Left lung (tissue), 10 donors: ENCODE measurements around the gene UNC5A. TPM values are rescaled to one million over a fixed set of nuclear protein-coding genes. Genes with fewer than 3 reads are reported as not detected.

Experiments
- ATAC-seq: fragments of 200-7000 bp; cut with Tn5 transposase; one replicate; pipeline ENCODE4 v1.9.1; 2020; ENCODE audit warnings: moderate library complexity
- DNase-seq, 4 donors: peaks; one replicate each; pipeline ENCODE4 v3.0.0-alpha.2; 2013 to 2020
- H3K27ac ChIP-seq, 2 donors: fragments of 200-600 bp; sonication (generic) in 1 of 2; one replicate each; pipeline versions ENCODE4 v1.5.0 to v1.8.0; 2020 to 2021
- H3K27me3 ChIP-seq, 2 donors: fragments of 200-600 bp; sonication (generic) in 1 of 2; one replicate each; pipeline versions ENCODE4 v1.5.0 to v1.8.0; 2020 to 2021
- H3K36me3 ChIP-seq, 2 donors: fragments of 200-600 bp; sonication (generic) in 1 of 2; one replicate each; pipeline versions ENCODE4 v1.5.0 to v1.8.0; 2020 to 2021
- H3K4me1 ChIP-seq, 2 donors: fragments of 200-600 bp; one replicate each; pipeline ENCODE4 v1.8.0; 2021
- H3K4me3 ChIP-seq, 2 donors: fragments of 200-600 bp; sonication (generic) in 1 of 2; one replicate each; pipeline versions ENCODE4 v1.5.0 to v1.8.0; 2020 to 2021; ENCODE audit warnings: mild to moderate bottlenecking in 1 of 2
- H3K9me3 ChIP-seq, 2 donors: fragments of 200-600 bp; sonication (generic) in 1 of 2; one replicate each; pipeline versions ENCODE4 v1.5.0 to v1.8.0; 2020 to 2021
- intact Hi-C, 2 donors: fragments of 100-400 bp; cut with DNase I; formaldehyde crosslinking; loops; one replicate each; pipeline versions ENCODE4 v1.11.2 to v1.14.2; 2022
- polyA plus RNA-seq, 6 donors: library from polyadenylated mRNA; unstranded; fragments of 120-200 nt; gene quantifications; one replicate each; pipeline ENCODE4 v1.2.1, GENCODE V29; 2013; ENCODE audit not compliant: insufficient read length in 6 of 6
- total RNA-seq, 2 donors: library from RNA; stranded (reverse); fragmentation: NEBNext Ultra II Directional; extraction: Animal tissue kit (Norgen Biotek cat#: 25700); gene quantifications; one replicate each; pipeline ENCODE4 v1.2.1, GENCODE V29; 2021
- TF ChIP-seq, protein P1 (sequence below), 2 donors: fragments of 200-600 bp; sonication (generic) in 1 of 2; IDR thresholded peaks; one replicate each; pipeline versions ENCODE4 v1.5.0 to v1.8.0; 2021; ENCODE audit warnings: antibody characterized with exemption in 2 of 2
- donor health status: DM: no; HTN: yes; CAD: no.
- donor health status: DM: no; HTN: no; CAD: no.

Gene UNC5A
- total and polyA plus RNA-seq, 8 donors: 0.24 to 1.6 (median 1.0) TPM; not detected in 1

DNA sequence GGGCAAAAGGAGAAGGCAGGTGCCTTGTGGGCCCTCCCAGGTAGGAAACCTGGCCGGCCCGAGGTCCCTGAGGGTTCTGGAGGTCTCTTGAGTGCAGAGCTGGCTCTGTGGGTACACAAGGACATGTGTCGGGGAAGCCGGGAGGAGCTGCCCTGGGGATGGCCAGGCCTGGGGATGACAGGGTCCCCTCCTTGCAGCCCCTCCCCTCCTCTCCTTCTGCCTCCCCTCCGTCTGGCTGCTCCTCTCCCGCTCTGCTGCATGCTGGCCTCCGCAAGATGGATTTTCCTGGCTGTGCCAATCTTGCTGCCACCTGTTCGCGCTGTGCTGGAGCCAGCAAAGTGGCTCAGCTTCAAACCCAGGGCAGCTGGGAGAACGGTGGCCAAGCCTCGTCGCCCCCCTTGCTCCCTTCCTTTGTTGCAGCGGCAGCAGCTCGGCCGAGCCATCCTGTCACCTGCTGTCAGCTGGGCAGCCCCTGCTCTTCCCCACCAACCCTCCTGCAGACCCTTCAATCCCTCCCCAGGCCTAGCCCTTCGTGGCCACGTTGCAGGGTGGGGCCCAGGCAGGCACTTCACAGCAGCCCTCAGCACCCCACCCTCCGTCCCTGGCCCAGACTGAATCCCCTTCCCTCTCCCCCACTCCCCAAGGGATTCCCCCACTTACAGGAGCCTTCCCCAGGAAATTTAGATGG lies 17.6 kb upstream of the UNC5A start:
- TF ChIP-seq, protein P1, sequence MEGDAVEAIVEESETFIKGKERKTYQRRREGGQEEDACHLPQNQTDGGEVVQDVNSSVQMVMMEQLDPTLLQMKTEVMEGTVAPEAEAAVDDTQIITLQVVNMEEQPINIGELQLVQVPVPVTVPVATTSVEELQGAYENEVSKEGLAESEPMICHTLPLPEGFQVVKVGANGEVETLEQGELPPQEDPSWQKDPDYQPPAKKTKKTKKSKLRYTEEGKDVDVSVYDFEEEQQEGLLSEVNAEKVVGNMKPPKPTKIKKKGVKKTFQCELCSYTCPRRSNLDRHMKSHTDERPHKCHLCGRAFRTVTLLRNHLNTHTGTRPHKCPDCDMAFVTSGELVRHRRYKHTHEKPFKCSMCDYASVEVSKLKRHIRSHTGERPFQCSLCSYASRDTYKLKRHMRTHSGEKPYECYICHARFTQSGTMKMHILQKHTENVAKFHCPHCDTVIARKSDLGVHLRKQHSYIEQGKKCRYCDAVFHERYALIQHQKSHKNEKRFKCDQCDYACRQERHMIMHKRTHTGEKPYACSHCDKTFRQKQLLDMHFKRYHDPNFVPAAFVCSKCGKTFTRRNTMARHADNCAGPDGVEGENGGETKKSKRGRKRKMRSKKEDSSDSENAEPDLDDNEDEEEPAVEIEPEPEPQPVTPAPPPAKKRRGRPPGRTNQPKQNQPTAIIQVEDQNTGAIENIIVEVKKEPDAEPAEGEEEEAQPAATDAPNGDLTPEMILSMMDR (IDR thresholded peaks at IDR 0.05): no peak
- Histone ChIP-seq H3K9me3 (no peaks in the 10 kb centered on the region), H3K27ac (no peak overlapping the region), H3K27me3 (peaks cover 15 to 100% of the 10 kb centered on the region in 2 donors), H3K4me3 (no peak overlapping the region), H3K36me3 (no peaks in the 10 kb centered on the region), H3K4me1 (no peaks in the 10 kb centered on the region)
- intact Hi-C loops: no loop called here
- DNase-seq (no peak), ATAC-seq (no peak)

DNA sequence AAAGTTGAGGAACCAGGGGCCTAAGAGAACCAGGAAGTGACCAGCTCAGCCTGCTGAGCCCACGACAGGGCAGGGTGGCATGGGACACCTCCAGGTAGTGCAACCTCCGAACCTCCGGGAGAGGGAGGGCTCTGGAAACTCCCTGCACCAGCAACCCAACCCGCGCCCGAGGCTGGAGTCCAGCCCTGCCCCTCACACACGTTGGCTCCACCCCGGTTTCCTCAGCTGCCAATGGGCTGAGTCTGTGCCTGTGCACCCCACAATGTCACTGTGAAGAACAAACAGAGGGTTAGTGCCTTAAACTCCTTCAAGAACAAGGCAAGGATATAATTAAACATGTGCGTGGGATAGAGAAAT lies 17.0 kb upstream of the UNC5A start:
- TF ChIP-seq, protein P1 (IDR thresholded peaks at IDR 0.05): no peak
- ATAC-seq: no peak
- peaks cover 15 to 100% of the 10 kb centered on the region in 2 donors for H3K27me3 ChIP-seq

DNA sequence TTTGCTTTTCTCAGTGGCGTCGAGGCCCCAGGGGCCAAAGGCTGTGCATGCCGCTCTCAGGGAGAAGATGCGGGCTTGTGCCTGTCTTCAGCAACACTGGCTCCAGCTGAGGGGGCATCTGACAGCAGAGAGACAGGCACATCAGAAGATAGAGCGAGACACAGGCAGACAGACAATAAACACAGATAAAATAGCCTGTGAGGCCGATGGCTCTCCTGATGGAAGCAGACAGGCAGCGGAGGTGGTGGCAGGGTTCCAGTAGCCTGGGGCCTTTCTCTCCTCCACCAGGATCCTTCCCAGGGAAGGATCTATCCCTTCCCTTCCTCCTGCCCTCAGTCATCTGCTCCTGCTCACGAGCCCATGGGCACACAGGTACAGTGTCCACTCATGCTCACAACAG lies 16.6 kb upstream of the UNC5A start:
- DNase-seq: no peak
- intact Hi-C loops: no loop called here
- peaks cover 15 to 100% of the 10 kb centered on the region in 2 donors for H3K27me3 ChIP-seq
- no peaks in the 10 kb centered on the region for H3K36me3 ChIP-seq
- H3K4me3 ChIP-seq: no peak overlapping the region
- ATAC-seq: no peak
- TF ChIP-seq, protein P1 (IDR thresholded peaks at IDR 0.05): no peak
- H3K4me1 ChIP-seq: no peaks in the 10 kb centered on the region
- H3K27ac ChIP-seq: no peak overlapping the region
- H3K9me3 ChIP-seq: no peaks in the 10 kb centered on the region

More for the DNA sequence above, 17.0 kb upstream of the UNC5A start:
- no peaks in the 10 kb centered on the region for H3K4me1 ChIP-seq
- no peak for DNase-seq
- H3K27ac ChIP-seq: no peak overlapping the region
- intact Hi-C loops: no loop called here
- no peak overlapping the region for H3K4me3 ChIP-seq
- H3K36me3 ChIP-seq: no peaks in the 10 kb centered on the region
- H3K9me3 ChIP-seq: no peaks in the 10 kb centered on the region

DNA sequence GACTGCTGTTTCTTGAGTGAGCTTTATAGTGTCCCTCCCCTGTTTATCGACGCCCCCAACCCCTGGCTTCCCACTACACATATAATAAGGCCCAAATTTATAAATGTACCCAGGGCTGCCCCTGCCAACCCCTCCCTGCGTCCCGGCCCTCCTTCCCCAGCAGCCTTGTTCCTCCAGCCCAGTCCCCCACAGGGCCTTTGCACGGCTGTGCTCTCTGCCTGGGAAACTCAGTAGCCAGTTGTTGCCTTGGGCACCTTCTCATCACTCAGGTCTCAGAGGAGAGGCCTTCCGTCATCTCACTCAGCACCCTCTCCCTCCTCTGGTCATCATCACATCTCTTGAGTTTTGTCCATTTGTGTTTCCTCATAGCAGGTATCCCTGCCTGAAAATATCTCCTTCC lies 15.8 kb upstream of the UNC5A start:
- H3K27me3 ChIP-seq: peaks cover 15 to 97% of the 10 kb centered on the region in 2 donors
- no peaks in the 10 kb centered on the region for H3K9me3 ChIP-seq
- no peaks in the 10 kb centered on the region for H3K4me1 ChIP-seq
- DNase-seq: no peak
- no peak overlapping the region for H3K4me3 ChIP-seq
- no peak overlapping the region for H3K27ac ChIP-seq
- TF ChIP-seq, protein P1 (IDR thresholded peaks at IDR 0.05): no peak
- ATAC-seq: no peak
- H3K36me3 ChIP-seq: no peaks in the 10 kb centered on the region
- intact Hi-C loops: no loop called here

DNA sequence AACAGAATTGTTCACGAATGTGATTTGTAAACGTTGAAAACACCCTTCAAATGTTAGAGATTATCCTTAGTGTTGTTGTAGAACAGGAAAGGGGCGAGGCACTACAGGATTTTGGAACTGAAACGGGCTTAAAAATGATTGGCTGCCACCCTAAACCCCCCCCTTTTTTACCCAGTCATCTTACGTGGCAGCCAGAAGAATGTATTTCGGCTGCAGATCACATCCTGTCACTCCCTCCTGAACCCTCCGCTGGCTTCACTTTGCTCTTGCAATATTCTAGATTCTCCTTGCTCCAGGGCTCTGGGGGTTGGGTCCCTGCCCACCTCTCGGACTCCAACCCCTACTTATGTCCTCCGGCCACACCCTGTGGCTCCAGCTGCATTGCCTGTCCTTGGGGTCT lies 13.9 kb upstream of the UNC5A start:
- TF ChIP-seq, protein P1 (IDR thresholded peaks at IDR 0.05): no peak
- peaks cover 15 to 78% of the 10 kb centered on the region in 2 donors for H3K27me3 ChIP-seq
- intact Hi-C loops: no loop called here
- H3K36me3 ChIP-seq: no peaks in the 10 kb centered on the region
- H3K4me1 ChIP-seq: no peaks in the 10 kb centered on the region
- no peak overlapping the region for H3K27ac ChIP-seq
- ATAC-seq (no peak), DNase-seq (no peak)
- H3K9me3 ChIP-seq: no peaks in the 10 kb centered on the region
- no peak overlapping the region for H3K4me3 ChIP-seq
